Activated T-cell treated with anti-CD3 and anti-CD28 coated beads, Interleukin-2, amount 50 U/mL, for 24 hours (primary cell): Measurements from ENCODE around the gene GABRP.

Source experiments
- DNase-seq: peaks from one replicate; pipeline ENCODE4 v3.0.0-alpha.2; 2020
- H3K27ac Mint-ChIP-seq: 2 replicates; pipeline ENCODE4 v1.8.0; 2020; ENCODE audit warnings: mild to moderate bottlenecking, mixed read lengths
- H3K27me3 Mint-ChIP-seq: 2 replicates; pipeline ENCODE4 v1.8.0; 2020; ENCODE audit warnings: mixed read lengths
- H3K36me3 Mint-ChIP-seq: 2 replicates; pipeline ENCODE4 v1.8.0; 2020; ENCODE audit warnings: low read depth, mixed read lengths
- H3K4me1 Mint-ChIP-seq: 2 replicates; pipeline ENCODE4 v1.8.0; 2020; ENCODE audit warnings: low read depth, mixed read lengths
- H3K4me3 Mint-ChIP-seq: 2 replicates; pipeline ENCODE4 v1.8.0; 2020; ENCODE audit warnings: mild to moderate bottlenecking, moderate library complexity, mixed read lengths
- H3K9me3 Mint-ChIP-seq: 2 replicates; pipeline ENCODE4 v1.8.0; 2020; ENCODE audit warnings: mixed read lengths

The GABRP gene

GRCh38 chr5:170783498-170784247 is at the start of gene GABRP:
TSS of gene GABRP (plus strand) at chr5:170783725. CDS start at chr5:170788616, 4,891 bp downstream.
- H3K4me3 Mint-ChIP-seq, result no peak within 1 kb of the TSS
- no peaks in the 10 kb centered on the region for H3K4me1 Mint-ChIP-seq
- H3K27ac Mint-ChIP-seq, result no peak within 1 kb of the TSS
- no peaks in the 10 kb centered on the region for H3K9me3 Mint-ChIP-seq
- no peaks in the 10 kb centered on the region for H3K36me3 Mint-ChIP-seq
- no peak for DNase-seq
- no peaks in the 10 kb centered on the region for H3K27me3 Mint-ChIP-seq

GRCh38 chr5:170736966-170737365 is 46.6 kb upstream of the GABRP start:
- DNase-seq, result no peak
- H3K4me3 Mint-ChIP-seq, result no peak overlapping the region
- H3K9me3 Mint-ChIP-seq, result no peaks in the 10 kb centered on the region
- H3K27me3 Mint-ChIP-seq, result peaks cover 5% of the 10 kb centered on the region
- H3K27ac Mint-ChIP-seq, result no peak overlapping the region
- H3K4me1 Mint-ChIP-seq, result no peaks in the 10 kb centered on the region
- no peaks in the 10 kb centered on the region for H3K36me3 Mint-ChIP-seq

- Mint-ChIP-seq H3K27me3 (peaks cover 5% of the 10 kb centered on the region), H3K4me3 (no peak overlapping the region), H3K9me3 (no peaks in the 10 kb centered on the region), H3K36me3 (no peaks in the 10 kb centered on the region), H3K4me1 (no peaks in the 10 kb centered on the region), H3K27ac (no peak overlapping the region)
- no peak for DNase-seq
Observed at GRCh38 chr5:170737591-170737990, 45.9 kb upstream of the GABRP start.

GRCh38 chr5:170738840-170739239 is 44.7 kb upstream of the GABRP start:
- H3K4me1 Mint-ChIP-seq, result no peaks in the 10 kb centered on the region
- peaks cover 13% of the 10 kb centered on the region for H3K27me3 Mint-ChIP-seq
- H3K27ac Mint-ChIP-seq, result no peak overlapping the region
- no peak for DNase-seq
- no peaks in the 10 kb centered on the region for H3K36me3 Mint-ChIP-seq
- no peak overlapping the region for H3K4me3 Mint-ChIP-seq
- no peaks in the 10 kb centered on the region for H3K9me3 Mint-ChIP-seq

- H3K27ac Mint-ChIP-seq, result no peak overlapping the region
- no peaks in the 10 kb centered on the region for H3K36me3 Mint-ChIP-seq
- no peak for DNase-seq
- no peaks in the 10 kb centered on the region for H3K9me3 Mint-ChIP-seq
- H3K4me1 Mint-ChIP-seq, result peaks cover 2% of the 10 kb centered on the region
- H3K27me3 Mint-ChIP-seq, result peaks cover 19% of the 10 kb centered on the region
- no peak overlapping the region for H3K4me3 Mint-ChIP-seq
Observed at GRCh38 chr5:170739446-170739845, 44.1 kb upstream of the GABRP start.

- Mint-ChIP-seq H3K27ac (no peak overlapping the region), H3K9me3 (no peaks in the 10 kb centered on the region), H3K36me3 (no peaks in the 10 kb centered on the region), H3K4me3 (no peak overlapping the region), H3K27me3 (peaks cover 27% of the 10 kb centered on the region), H3K4me1 (peaks cover 2% of the 10 kb centered on the region)
- no peak for DNase-seq
Observed at GRCh38 chr5:170740551-170741205, 42.8 kb upstream of the GABRP start.

- H3K27me3 Mint-ChIP-seq, result peaks cover 36% of the 10 kb centered on the region
Observed at GRCh38 chr5:170741801-170742200, 41.7 kb upstream of the GABRP start.

GRCh38 chr5:170743876-170744212 is 39.7 kb upstream of the GABRP start:
- no peaks in the 10 kb centered on the region for H3K36me3 Mint-ChIP-seq
- H3K27me3 Mint-ChIP-seq, result peaks cover 50% of the 10 kb centered on the region
- DNase-seq, result no peak
- peaks cover 2% of the 10 kb centered on the region for H3K4me1 Mint-ChIP-seq
- no peak overlapping the region for H3K4me3 Mint-ChIP-seq
- H3K27ac Mint-ChIP-seq, result no peak overlapping the region
- no peaks in the 10 kb centered on the region for H3K9me3 Mint-ChIP-seq

More at GRCh38 chr5:170741801-170742200, 41.7 kb upstream of the GABRP start:
- Mint-ChIP-seq H3K27ac (no peak overlapping the region), H3K4me3 (no peak overlapping the region), H3K4me1 (peaks cover 2% of the 10 kb centered on the region), H3K36me3 (no peaks in the 10 kb centered on the region), H3K9me3 (no peaks in the 10 kb centered on the region)
- DNase-seq, result no peak

- no peaks in the 10 kb centered on the region for H3K9me3 Mint-ChIP-seq
- H3K4me1 Mint-ChIP-seq, result peaks cover 2% of the 10 kb centered on the region
- no peak overlapping the region for H3K4me3 Mint-ChIP-seq
- peaks cover 60% of the 10 kb centered on the region for H3K27me3 Mint-ChIP-seq
- no peak overlapping the region for H3K27ac Mint-ChIP-seq
- no peaks in the 10 kb centered on the region for H3K36me3 Mint-ChIP-seq
- DNase-seq, result no peak
Observed at GRCh38 chr5:170745481-170746071, 37.9 kb upstream of the GABRP start.

GRCh38 chr5:170746075-170746960 is 37.2 kb upstream of the GABRP start:
- H3K9me3 Mint-ChIP-seq, result no peaks in the 10 kb centered on the region
- H3K36me3 Mint-ChIP-seq, result no peaks in the 10 kb centered on the region
- H3K4me1 Mint-ChIP-seq, result peaks cover 2% of the 10 kb centered on the region
- H3K4me3 Mint-ChIP-seq, result no peak overlapping the region
- no peak overlapping the region for H3K27ac Mint-ChIP-seq
- no peak for DNase-seq
- peaks cover 59% of the 10 kb centered on the region for H3K27me3 Mint-ChIP-seq

GRCh38 chr5:170746961-170747340 is 36.6 kb upstream of the GABRP start:
- no peak overlapping the region for H3K4me3 Mint-ChIP-seq
- no peaks in the 10 kb centered on the region for H3K9me3 Mint-ChIP-seq
- H3K27me3 Mint-ChIP-seq, result peaks cover 59% of the 10 kb centered on the region
- no peaks in the 10 kb centered on the region for H3K36me3 Mint-ChIP-seq
- no peak overlapping the region for H3K27ac Mint-ChIP-seq
- DNase-seq, result no peak
- H3K4me1 Mint-ChIP-seq, result peaks cover 2% of the 10 kb centered on the region

GRCh38 chr5:170747357-170747756 is 36.2 kb upstream of the GABRP start:
- H3K4me3 Mint-ChIP-seq, result no peak overlapping the region
- H3K4me1 Mint-ChIP-seq, result peaks cover 2% of the 10 kb centered on the region
- no peaks in the 10 kb centered on the region for H3K9me3 Mint-ChIP-seq
- peaks cover 59% of the 10 kb centered on the region for H3K27me3 Mint-ChIP-seq
- no peak overlapping the region for H3K27ac Mint-ChIP-seq
- no peak for DNase-seq
- no peaks in the 10 kb centered on the region for H3K36me3 Mint-ChIP-seq

GRCh38 chr5:170747851-170748250 is 35.7 kb upstream of the GABRP start:
- peaks cover 59% of the 10 kb centered on the region for H3K27me3 Mint-ChIP-seq
- H3K36me3 Mint-ChIP-seq, result no peaks in the 10 kb centered on the region
- peaks cover 2% of the 10 kb centered on the region for H3K4me1 Mint-ChIP-seq
- no peak for DNase-seq
- H3K4me3 Mint-ChIP-seq, result no peak overlapping the region
- no peak overlapping the region for H3K27ac Mint-ChIP-seq
- no peaks in the 10 kb centered on the region for H3K9me3 Mint-ChIP-seq

- Mint-ChIP-seq H3K36me3 (no peaks in the 10 kb centered on the region), H3K27me3 (peaks cover 50% of the 10 kb centered on the region), H3K4me3 (no peak overlapping the region), H3K27ac (no peak overlapping the region), H3K9me3 (no peaks in the 10 kb centered on the region), H3K4me1 (peaks cover 2% of the 10 kb centered on the region)
- DNase-seq, result no peak
Observed at GRCh38 chr5:170748951-170749471, 34.5 kb upstream of the GABRP start.
